Hematopoietic multipotent progenitor cell treated with erythropoietin and hydrocortisone succinate and interleukin-3 and kit ligand, for 6 days (in vitro differentiated cells): ENCODE results near the gene NLE1.
A peak's percentile ranks its signal among the peaks of the same experiment; 100 is the strongest.

Experiments
- DNase-seq: peaks from one replicate; pipeline ENCODE4 v3.0.0-alpha.2; 2015

The NLE1 gene

DNA sequence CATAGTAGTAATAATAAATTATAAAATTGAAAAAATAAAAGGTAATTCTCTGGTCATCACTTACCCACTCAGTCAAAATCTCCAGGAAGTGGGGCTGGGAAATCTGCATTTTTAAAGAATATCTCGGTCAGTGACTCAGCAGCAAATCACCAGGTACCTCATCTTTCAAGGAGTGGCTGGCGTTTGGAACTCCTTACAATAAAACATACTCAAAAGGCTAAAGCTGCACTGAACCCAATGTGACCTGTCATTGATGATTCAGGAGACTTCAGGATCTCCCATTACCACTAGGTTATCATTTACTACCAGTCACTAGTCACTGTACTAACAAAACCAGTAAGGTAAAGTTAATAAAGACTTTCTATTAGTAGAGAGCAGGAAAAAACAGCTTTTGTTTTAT, 57.1 kb downstream of the NLE1 start:
- DNase-seq = no peak

DNA sequence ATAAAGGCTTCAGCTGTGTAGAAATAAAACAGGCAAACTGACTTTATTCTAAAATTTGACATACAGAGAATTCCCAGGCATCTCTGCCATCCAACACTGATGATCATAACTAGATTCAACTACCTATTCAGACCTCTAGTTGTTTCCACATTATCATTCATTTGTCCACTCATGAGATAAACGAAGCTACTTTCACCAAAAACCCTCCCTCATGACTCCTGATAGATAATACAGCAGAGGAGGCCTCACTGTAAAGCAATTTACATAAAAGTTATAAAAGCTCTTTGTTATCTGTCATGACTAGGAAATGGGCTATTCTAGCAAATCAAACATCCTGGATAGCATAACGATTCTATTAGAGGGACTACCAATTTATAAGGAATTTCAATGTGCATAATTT, 59.0 kb downstream of the NLE1 start:
- DNase-seq = no peak

DNA sequence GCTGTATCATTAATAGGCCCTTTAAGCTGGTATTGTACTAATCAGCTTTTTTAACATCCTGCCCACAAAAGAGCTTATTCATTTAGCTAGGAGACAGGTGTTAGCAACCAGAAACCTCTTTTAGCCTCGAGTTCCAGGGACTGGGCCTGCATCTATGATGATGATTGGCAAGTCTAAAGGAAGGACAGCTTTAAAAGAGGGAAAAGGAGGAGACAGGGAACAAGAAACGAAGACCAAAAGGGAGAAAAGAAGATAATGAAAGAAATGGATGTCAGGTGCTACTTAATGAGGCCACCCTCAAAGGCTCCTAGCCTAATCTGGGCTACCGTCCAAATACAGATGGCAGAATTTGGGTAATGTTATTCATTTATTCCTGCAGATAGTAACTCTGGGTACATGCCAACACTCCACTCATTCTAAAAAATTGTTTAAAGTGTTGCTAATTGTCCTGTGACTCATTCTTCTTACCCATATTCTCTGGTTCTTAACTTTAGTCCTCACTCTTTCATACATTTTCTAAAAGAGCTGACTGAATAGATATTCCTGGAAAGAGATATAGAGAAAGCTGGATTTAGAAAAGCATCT, 59.9 kb downstream of the NLE1 start:
- peak; percentile 80 for DNase-seq

DNA sequence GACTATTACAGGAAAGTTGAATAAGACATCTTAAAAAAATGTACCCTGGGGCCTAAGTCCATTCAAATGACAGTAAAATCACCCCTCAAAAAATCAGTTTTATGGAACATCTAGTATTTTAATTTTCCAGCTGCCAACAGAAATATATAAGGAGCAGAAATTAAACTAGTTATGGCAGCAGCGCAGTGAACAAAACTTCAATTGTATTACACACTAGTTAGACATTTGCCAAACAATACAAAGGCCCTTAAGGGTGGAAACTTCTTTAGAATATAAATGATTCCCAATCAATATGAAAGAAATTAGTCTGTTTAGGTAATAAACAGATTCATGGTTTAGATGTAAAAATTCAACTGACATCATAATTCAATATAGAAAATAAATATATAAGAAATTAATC, 60.5 kb downstream of the NLE1 start:
- no peak for DNase-seq

DNA sequence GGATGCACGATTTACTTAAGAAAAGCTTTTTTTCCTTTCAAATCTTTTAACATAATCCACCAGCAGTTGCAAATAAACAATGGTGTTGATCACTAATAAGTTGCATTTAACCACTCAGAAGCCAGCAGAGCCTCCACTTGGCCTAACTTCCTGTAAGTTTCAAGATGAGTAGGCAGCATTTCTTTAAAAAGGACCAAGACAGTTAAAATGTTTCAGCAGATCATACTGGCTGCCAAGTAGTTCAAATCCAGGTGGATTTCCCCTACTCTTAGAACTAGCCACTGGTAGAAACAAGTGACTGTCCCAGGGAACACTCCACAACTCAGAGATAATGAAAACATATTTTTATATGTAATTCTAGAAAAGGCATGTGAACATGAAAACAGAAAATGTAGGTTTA, 61.6 kb downstream of the NLE1 start:
- no peak for DNase-seq

DNA sequence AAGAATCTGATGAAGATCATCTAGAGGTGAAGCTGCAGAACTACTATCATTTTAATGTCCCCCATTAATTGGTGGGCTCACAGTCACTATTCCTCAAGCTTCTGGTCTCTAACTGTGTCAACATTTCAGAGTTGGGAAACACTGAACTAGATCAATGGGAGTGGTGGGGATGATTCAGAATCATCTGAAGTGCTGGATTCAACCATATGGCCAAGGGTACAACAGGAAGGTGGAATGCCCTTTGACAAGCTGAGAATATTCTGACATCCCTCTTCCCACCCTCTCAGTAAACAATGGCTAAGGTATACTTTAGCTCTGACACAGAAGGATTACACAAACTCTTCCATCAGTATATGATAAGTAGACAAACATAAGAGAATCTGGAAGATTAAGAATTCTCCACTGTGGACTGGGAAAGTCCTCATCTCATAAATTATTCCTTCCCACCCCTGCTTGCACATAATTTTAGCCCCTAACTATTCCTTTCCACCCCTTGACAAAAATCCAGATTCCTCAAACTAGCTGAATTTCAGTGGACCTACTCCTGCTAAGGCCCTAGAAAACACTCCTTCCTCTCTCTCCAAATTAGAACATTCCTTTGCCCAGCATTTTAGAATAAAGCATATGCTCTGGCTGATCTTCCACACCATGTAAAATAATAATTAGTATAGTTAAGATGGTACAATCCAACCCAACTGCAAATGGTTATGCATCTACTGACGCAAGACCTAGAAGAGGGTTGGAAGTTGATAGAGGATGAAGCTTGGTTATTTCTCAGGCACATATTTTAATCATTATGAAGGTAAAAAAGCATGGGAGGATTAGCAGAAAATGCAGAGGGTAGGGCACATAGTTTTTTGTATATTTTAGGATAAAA, 62.3 kb downstream of the NLE1 start:
- DNase-seq = no peak
